SK-N-SH treated with all-trans-retinoic acid at 6 μM for 48 hours (cell line): Measurements from ENCODE around the gene GNG8.

Experiments used
- ATAC-seq: fragments of 200-7000 bp; cut with Tn5 transposase; 3 replicates; pipeline ENCODE4 v1.9.1; 2020; ENCODE audit warnings: mild to moderate bottlenecking, moderate library complexity
- BACH2 ChIP-seq: fragments of 250-450 bp; sonication (Bioruptor Pico); IDR thresholded peaks from 2 replicates; pipeline ENCODE4 v1.9.0; 2021; ENCODE audit warnings: mild to moderate bottlenecking, borderline replicate concordance
- CREB5 ChIP-seq: fragments of 250-450 bp; sonication (Bioruptor Pico); IDR thresholded peaks from 2 replicates; pipeline ENCODE4 v1.5.1; 2020; ENCODE audit warnings: low read depth, mild to moderate bottlenecking, moderate library complexity
- CSRNP3 ChIP-seq: fragments of 250-450 bp; sonication (Bioruptor Pico); IDR thresholded peaks from 2 replicates; pipeline ENCODE4 v1.5.1; 2021; ENCODE audit warnings: mild to moderate bottlenecking, moderate library complexity
- ESRRG ChIP-seq: fragments of 250-450 bp; sonication (Bioruptor Pico); IDR thresholded peaks from 2 replicates; pipeline ENCODE4 v1.6.1; 2021; ENCODE audit warnings: mild to moderate bottlenecking
- GLIS3 ChIP-seq: fragments of 250-450 bp; sonication (Bioruptor Pico); IDR thresholded peaks from 2 replicates; pipeline ENCODE4 v1.5.0; 2020; ENCODE audit warnings: mild to moderate bottlenecking, moderate library complexity
- OSR1 ChIP-seq: fragments of 250-450 bp; sonication (Bioruptor Pico); IDR thresholded peaks from 2 replicates; pipeline ENCODE4 v1.8.0; 2022; ENCODE audit warnings: moderate library complexity, mild to moderate bottlenecking, inconsistent platforms
- PATZ1 ChIP-seq: fragments of 250-450 bp; sonication (Bioruptor Pico); IDR thresholded peaks from 2 replicates; pipeline ENCODE4 v1.8.0; 2020; ENCODE audit warnings: mild to moderate bottlenecking, moderate library complexity, borderline replicate concordance
- POU6F1 ChIP-seq: fragments of 250-450 bp; sonication (Bioruptor Pico); IDR thresholded peaks from 2 replicates; pipeline ENCODE4 v1.8.0; 2021; ENCODE audit warnings: low read depth, mild to moderate bottlenecking, moderate library complexity, borderline replicate concordance
- RARB ChIP-seq: fragments of 250-450 bp; sonication (Bioruptor Pico); IDR thresholded peaks from 2 replicates; pipeline ENCODE4 v1.8.0; 2021; ENCODE audit warnings: mild to moderate bottlenecking, moderate library complexity
- SNAI2 ChIP-seq: fragments of 250-450 bp; sonication (Bioruptor Pico); IDR thresholded peaks from 2 replicates; pipeline ENCODE4 v1.5.0; 2020; ENCODE audit warnings: mild to moderate bottlenecking, moderate library complexity
- TOX ChIP-seq: fragments of 250-450 bp; sonication (Bioruptor Pico); IDR thresholded peaks from 2 replicates; pipeline ENCODE4 v1.8.0; 2021; ENCODE audit warnings: mild to moderate bottlenecking, moderate library complexity, borderline replicate concordance
- TSHZ2 ChIP-seq: fragments of 250-450 bp; sonication (Bioruptor Pico); IDR thresholded peaks from 2 replicates; pipeline ENCODE4 v1.5.0; 2020; ENCODE audit warnings: mild to moderate bottlenecking, moderate library complexity
- ZFP30 ChIP-seq: fragments of 450-650 bp; formaldehyde crosslinking; IDR thresholded peaks from 2 replicates; pipeline ENCODE4 v1.5.0; 2022; ENCODE audit warnings: mild to moderate bottlenecking, moderate library complexity
- ZNF70 ChIP-seq: fragments of 450-650 bp; formaldehyde crosslinking; IDR thresholded peaks from 2 replicates; pipeline ENCODE4 v1.5.0; 2020; ENCODE audit warnings: mild to moderate bottlenecking, moderate library complexity
- ZNF8 ChIP-seq: fragments of 450-650 bp; formaldehyde crosslinking; IDR thresholded peaks from 2 replicates; pipeline ENCODE4 v1.5.0; 2020; ENCODE audit warnings: mild to moderate bottlenecking, moderate library complexity

GNG8 gene

GRCh38 chr19:46613525-46613924 is 22.5 kb downstream of the GNG8 start (continued):
- TF ChIP-seq CSRNP3 (CRISPR knock-in tag) (no peak), PATZ1 (CRISPR knock-in tag) (no peak)
- TF ChIP-seq, all 23 proteins: peak for 0

GRCh38 chr19:46611776-46612175 is 24.2 kb downstream of the GNG8 start:
- no peak for TF ChIP-seq RARB (CRISPR knock-in tag)
- TF ChIP-seq CSRNP3 (CRISPR knock-in tag) = no peak
- TF ChIP-seq CREB5 (CRISPR knock-in tag) = no peak
- no peak for TF ChIP-seq TSHZ2 (CRISPR knock-in tag)
- TF ChIP-seq SNAI2 (CRISPR knock-in tag) = no peak
- no peak for TF ChIP-seq POU6F1 (CRISPR knock-in tag)
- TF ChIP-seq ESRRG = no peak
- TF ChIP-seq BACH2 (CRISPR knock-in tag) = no peak
- no peak for TF ChIP-seq OSR1 (CRISPR knock-in tag)
- TF ChIP-seq ZFP30 (CRISPR knock-in tag) = no peak
- TF ChIP-seq ZNF70 (CRISPR knock-in tag) = no peak
- no peak for TF ChIP-seq PATZ1 (CRISPR knock-in tag)
- no peak for TF ChIP-seq GLIS3
- no peak for TF ChIP-seq ZNF8 (CRISPR knock-in tag)
- no peak for TF ChIP-seq TOX (CRISPR knock-in tag)
- ATAC-seq = no peak
